Calu3 (cell line): ENCODE data around the gene KLF14. TPM values are rescaled to one million over a fixed set of nuclear protein-coding genes. Genes with fewer than 3 reads are reported as not detected.

ENCODE experiments used
- BruUV-seq: library from RNA; stranded (reverse); fragments of 400-500 nt; replicated peaks from 2 replicates; lab custom pipeline; 2021; lab: Mats Ljungman, UMichigan
- CTCF ChIA-PET: fragments of 300-600 bp; sonication (Branson Sonifier 250); formaldehyde crosslinking; loops from one replicate; lab custom pipeline; 2022; ENCODE audit warnings: antibody characterized with exemption; lab: Charles Lee
- DNase-seq: peaks from one replicate; pipeline ENCODE4 v3.0.0; 2022
- H3K27ac Mint-ChIP-seq: one replicate; pipeline ENCODE4 v1.8.0; 2022; ENCODE audit warnings: mixed read lengths; ENCODE audit not compliant: unreplicated experiment
- H3K27me3 Mint-ChIP-seq: one replicate; pipeline ENCODE4 v1.8.0; 2022; ENCODE audit warnings: mixed read lengths; ENCODE audit not compliant: unreplicated experiment
- H3K36me3 Mint-ChIP-seq: one replicate; pipeline ENCODE4 v1.8.0; 2022; ENCODE audit warnings: mild to moderate bottlenecking, moderate library complexity, mixed read lengths; ENCODE audit not compliant: insufficient read depth, unreplicated experiment
- H3K4me1 Mint-ChIP-seq: one replicate; pipeline ENCODE4 v1.8.0; 2022; ENCODE audit warnings: mild to moderate bottlenecking, low read depth, mixed read lengths; ENCODE audit not compliant: unreplicated experiment
- H3K4me3 Mint-ChIP-seq: one replicate; pipeline ENCODE4 v1.8.0; 2022; ENCODE audit warnings: mild to moderate bottlenecking, low read depth, moderate library complexity, mixed read lengths; ENCODE audit not compliant: unreplicated experiment
- H3K9me3 Mint-ChIP-seq: one replicate; pipeline ENCODE4 v1.8.0; 2022; ENCODE audit warnings: low read depth, mixed read lengths; ENCODE audit not compliant: unreplicated experiment
- intact Hi-C: fragments of 100-400 bp; cut with micrococcal nuclease; formaldehyde crosslinking; loops from one replicate; pipeline ENCODE4 v1.10.0; 2022; ENCODE audit not compliant: unreplicated experiment
- total RNA-seq: library from RNA; stranded (reverse); gene quantifications from 2 replicates; pipeline ENCODE4 v1.2.3, GENCODE V29; 2022
- TF ChIP-seq, protein P1 (sequence below): fragments of 200-600 bp; IDR thresholded peaks from one replicate; pipeline ENCODE4 v1.8.0; 2022; ENCODE audit warnings: antibody characterized with exemption; ENCODE audit not compliant: unreplicated experiment

Gene KLF14
- total RNA-seq, 1 experiment from 2014 or later = 0.17 TPM

DNA sequence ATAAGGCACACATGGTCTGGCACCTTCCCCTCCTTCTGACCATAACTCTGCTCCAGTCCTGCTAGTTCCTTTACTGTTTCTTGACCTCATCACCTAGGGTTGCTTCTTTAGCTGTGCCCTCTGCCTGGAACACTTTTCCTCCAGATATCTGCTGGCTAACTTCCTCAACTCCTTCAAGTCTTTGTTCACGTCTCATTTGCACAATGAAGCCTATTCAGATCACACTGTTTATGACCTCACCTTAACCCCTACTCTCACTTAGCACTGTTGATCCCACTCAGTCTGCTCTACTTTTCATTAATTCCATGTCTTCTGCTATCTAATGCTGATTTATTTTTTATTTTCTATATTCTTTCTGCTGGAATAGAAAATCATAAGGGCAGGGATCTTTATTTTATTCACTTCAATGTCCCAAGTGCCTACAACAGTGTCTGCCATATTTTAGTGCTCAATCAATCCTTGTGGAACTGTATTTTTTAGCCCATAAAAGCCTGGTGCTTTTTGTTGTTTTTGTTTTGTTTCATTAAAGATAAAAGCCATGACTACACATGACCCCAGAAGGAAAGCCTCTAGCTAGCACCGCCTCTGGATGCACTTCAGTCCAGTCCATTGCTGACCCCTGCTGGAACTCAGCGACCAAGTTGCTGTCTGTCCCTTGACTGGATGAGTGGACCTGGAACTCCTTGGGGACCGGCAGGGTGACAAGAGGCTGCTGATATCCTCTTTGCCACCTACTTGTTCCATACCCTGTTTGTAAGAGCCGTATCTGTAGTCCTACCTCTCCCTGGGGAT is 12.3 kb downstream of the KLF14 start:
- H3K9me3 Mint-ChIP-seq = no peaks in the 10 kb centered on the region
- H3K27ac Mint-ChIP-seq = no peak overlapping the region
- intact Hi-C loops = no loop called here
- DNase-seq = peak; percentile 69
- H3K27me3 Mint-ChIP-seq = peaks cover 23% of the 10 kb centered on the region
- TF ChIP-seq, protein P1, sequence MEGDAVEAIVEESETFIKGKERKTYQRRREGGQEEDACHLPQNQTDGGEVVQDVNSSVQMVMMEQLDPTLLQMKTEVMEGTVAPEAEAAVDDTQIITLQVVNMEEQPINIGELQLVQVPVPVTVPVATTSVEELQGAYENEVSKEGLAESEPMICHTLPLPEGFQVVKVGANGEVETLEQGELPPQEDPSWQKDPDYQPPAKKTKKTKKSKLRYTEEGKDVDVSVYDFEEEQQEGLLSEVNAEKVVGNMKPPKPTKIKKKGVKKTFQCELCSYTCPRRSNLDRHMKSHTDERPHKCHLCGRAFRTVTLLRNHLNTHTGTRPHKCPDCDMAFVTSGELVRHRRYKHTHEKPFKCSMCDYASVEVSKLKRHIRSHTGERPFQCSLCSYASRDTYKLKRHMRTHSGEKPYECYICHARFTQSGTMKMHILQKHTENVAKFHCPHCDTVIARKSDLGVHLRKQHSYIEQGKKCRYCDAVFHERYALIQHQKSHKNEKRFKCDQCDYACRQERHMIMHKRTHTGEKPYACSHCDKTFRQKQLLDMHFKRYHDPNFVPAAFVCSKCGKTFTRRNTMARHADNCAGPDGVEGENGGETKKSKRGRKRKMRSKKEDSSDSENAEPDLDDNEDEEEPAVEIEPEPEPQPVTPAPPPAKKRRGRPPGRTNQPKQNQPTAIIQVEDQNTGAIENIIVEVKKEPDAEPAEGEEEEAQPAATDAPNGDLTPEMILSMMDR = peak; percentile 39
- H3K36me3 Mint-ChIP-seq = no peaks in the 10 kb centered on the region
- no peak overlapping the region for H3K4me3 Mint-ChIP-seq
- CTCF ChIA-PET = interaction anchor here (0.6 to 1.0 kb wide), 2 partner anchors 449 to 517 kb away, joined by 3 to 5 read pairs; partner anchors contain the start of gene TMEM209
- H3K4me1 Mint-ChIP-seq = no peaks in the 10 kb centered on the region
- no TSS peak for BruUV-seq

DNA sequence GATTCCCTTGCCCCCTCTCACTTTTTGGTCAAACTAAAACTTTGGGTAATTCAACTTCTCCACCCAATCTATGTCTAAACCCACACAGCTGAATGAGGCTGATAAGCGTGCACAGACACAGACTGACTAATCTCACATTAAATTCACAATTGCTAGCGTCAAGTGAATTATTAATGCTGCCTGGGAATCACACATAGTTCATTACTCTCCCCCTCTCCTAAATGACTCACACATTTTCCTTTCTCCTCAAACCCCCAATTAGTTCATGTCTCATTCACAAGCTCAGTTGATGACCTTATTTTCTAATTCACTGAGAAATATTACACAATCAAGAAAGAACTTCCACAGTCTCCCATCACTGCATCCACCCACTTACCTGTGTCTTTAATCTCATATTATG is 14.5 kb downstream of the KLF14 start:
- intact Hi-C loops = no loop called here

DNA sequence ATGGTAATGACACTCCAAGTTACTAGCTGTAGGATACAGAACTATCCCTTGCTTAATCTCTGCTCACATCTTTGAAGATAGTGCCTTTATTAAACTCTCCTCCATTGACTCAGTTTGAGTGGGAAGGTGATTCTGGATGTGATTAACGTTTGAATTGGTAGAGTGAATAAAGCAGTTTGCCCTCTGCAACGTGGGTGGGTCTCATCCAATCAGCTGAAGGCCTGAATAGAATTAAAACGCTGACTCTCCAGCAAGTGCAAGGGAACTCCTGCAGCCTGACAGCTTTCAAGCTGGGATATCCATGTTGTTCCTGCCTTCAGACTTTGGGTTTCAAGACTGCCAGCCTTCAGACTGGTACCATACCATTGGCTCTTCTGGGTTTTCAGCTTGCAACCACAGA is 21.6 kb downstream of the KLF14 start:
- TF ChIP-seq, protein P1 = no peak
- DNase-seq = no peak
- CTCF ChIA-PET = no interaction called here
- H3K4me1 Mint-ChIP-seq = no peaks in the 10 kb centered on the region
- no TSS peak for BruUV-seq
- H3K27me3 Mint-ChIP-seq = peaks cover 66% of the 10 kb centered on the region
- no peaks in the 10 kb centered on the region for H3K36me3 Mint-ChIP-seq
- H3K4me3 Mint-ChIP-seq = no peak overlapping the region
- intact Hi-C loops = no loop called here
- H3K27ac Mint-ChIP-seq = no peak overlapping the region
- H3K9me3 Mint-ChIP-seq = no peaks in the 10 kb centered on the region

More for the DNA sequence above, 14.5 kb downstream of the KLF14 start:
- CTCF ChIA-PET = interaction anchor here (0.6 kb wide), 1 partner anchor 171 kb away, joined by 3 read pairs; no protein-coding TSS in a partner anchor
- Mint-ChIP-seq H3K27me3 (peaks cover 11% of the 10 kb centered on the region), H3K27ac (no peak overlapping the region), H3K9me3 (no peaks in the 10 kb centered on the region), H3K4me1 (no peaks in the 10 kb centered on the region), H3K36me3 (no peaks in the 10 kb centered on the region), H3K4me3 (no peak overlapping the region)
- BruUV-seq = no TSS peak
- DNase-seq = no peak
- TF ChIP-seq, protein P1 = no peak

DNA sequence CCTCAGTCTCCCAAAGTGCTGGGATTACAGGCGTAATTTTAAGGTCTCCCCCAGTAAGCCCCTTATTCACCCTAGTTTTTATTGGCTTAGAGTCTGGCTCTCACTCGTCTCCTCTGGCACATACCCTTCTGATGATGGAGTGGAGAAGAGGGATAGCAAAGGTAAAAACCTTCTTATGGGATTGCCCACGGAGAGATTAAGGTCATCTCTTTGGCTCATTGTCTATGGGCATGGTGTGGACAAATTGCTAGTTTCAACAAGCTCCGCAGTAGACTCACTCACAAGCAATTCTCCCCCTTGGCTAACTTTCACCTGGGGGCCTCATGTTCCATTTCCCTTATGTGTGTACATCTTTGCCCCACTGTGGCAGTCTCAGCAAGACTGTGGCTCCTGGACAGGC is 25.2 kb downstream of the KLF14 start:
- peaks cover 74% of the 10 kb centered on the region for H3K27me3 Mint-ChIP-seq
- no peak overlapping the region for H3K4me3 Mint-ChIP-seq
- no peak overlapping the region for H3K27ac Mint-ChIP-seq
- H3K4me1 Mint-ChIP-seq = no peaks in the 10 kb centered on the region
- no peak for DNase-seq
- TF ChIP-seq, protein P1 = no peak
- peaks cover 3% of the 10 kb centered on the region for H3K9me3 Mint-ChIP-seq
- BruUV-seq = no TSS peak
- CTCF ChIA-PET = no interaction called here
- no peaks in the 10 kb centered on the region for H3K36me3 Mint-ChIP-seq
- intact Hi-C loops = no loop called here
